Measurements from ENCODE around the gene RUSC1.
"Not testable (repeated sequence)": the region's sequence is repeated elsewhere in the genome, so short reads cannot be mapped to it uniquely, and the experiment has no call there.

RUSC1 gene, protein sequence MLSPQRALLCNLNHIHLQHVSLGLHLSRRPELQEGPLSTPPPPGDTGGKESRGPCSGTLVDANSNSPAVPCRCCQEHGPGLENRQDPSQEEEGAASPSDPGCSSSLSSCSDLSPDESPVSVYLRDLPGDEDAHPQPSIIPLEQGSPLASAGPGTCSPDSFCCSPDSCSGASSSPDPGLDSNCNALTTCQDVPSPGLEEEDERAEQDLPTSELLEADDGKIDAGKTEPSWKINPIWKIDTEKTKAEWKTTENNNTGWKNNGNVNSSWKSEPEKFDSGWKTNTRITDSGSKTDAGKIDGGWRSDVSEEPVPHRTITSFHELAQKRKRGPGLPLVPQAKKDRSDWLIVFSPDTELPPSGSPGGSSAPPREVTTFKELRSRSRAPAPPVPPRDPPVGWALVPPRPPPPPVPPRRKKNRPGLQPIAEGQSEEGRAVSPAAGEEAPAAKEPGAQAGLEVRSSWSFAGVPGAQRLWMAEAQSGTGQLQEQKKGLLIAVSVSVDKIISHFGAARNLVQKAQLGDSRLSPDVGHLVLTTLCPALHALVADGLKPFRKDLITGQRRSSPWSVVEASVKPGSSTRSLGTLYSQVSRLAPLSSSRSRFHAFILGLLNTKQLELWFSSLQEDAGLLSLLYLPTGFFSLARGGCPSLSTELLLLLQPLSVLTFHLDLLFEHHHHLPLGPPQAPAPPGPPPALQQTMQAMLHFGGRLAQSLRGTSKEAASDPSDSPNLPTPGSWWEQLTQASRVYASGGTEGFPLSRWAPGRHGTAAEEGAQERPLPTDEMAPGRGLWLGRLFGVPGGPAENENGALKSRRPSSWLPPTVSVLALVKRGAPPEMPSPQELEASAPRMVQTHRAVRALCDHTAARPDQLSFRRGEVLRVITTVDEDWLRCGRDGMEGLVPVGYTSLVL

DNA sequence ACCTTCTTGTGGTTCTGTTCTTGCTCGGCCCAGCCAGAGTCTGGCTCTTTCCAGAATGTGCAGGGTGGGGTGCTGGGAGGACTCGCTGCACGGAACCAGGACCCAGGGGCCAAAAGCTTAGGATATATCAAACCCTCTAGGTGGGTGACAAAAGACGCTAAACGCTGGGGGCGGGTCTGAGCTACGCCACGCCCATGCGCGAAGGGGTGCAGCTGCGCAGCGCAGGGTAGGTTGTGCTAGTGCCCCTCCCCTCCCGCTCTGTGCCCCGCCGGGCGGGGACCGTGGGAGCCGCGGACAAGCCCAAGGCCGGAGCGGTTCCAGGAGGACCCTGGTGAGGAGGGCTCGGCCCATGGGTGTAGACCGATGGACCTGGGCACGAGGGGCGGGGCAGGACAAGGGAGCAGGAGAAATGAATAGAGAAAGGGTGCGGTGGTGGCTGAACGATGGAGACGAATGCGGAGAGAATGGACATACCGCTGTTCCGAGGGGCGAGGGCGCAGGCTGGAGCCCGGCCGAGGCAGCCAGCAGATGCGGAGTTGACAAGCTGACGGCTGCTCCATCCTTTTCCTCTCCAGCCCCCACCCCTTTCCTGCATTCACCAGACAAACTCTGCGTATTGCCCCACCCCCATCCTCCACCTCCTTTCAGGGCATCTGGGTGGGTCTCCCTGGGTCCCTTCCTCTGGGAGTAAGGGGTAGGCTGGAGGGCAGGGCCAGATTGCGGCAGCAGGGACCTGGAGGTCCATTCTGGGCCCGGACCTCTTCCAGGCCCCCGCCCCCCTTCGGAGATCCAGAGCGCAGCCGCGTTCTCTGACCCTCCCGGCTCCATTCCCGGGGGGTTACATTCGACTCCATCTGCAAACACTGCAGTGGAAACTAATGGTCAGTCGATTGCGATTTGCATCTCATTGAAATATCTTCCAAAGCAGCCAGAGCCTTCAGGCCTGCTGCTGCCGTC is at the start of gene RUSC1:
Gene RUSC1, plus strand, starts transcription at position 234 of the 957 bp plus-strand sequence. CDS start 880 bp downstream, outside the sequence.
- DNase-seq: peak; percentile 78

DNA sequence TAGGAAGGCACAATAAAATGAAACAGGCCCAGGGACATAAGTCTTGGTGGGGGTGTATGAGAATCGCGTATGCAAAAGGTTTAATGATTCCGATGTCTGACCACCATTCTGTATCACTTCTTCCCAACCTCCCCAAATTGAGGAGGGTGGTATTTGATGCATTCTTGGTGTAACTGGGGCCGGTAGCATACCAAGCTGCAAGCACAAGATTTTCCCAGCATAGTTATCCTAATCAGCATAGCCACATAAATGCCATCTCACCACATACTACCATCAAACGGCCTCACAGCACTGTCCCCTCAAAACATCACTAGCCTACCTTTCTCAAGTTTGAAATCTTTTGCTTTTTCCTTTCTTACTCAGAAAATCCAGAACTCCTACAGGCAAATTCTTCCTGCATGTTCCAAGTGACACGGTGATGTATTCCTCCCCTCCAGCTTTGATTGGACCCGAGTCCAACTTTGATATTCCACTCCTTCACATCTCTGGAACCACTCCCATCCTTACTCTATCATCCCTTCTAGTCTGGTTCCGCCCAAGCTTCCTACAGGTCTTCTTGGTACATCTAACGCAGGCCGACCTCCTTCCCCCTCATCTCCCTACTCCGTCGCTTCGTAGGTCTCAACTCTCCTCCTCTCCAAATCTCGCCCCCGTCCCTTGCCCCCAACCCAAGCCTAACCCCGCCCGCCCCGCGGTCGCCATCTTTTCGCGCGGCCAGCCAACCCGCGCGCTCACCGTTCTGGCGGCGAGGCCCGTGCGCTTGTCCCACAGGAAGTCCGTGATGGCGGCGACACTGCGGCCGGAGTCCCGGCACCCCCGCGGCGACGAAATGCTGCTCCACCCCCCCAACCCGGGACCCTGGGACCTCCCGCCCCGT is 48.0 kb upstream of the RUSC1 start:
- DNase-seq: no peak

DNA sequence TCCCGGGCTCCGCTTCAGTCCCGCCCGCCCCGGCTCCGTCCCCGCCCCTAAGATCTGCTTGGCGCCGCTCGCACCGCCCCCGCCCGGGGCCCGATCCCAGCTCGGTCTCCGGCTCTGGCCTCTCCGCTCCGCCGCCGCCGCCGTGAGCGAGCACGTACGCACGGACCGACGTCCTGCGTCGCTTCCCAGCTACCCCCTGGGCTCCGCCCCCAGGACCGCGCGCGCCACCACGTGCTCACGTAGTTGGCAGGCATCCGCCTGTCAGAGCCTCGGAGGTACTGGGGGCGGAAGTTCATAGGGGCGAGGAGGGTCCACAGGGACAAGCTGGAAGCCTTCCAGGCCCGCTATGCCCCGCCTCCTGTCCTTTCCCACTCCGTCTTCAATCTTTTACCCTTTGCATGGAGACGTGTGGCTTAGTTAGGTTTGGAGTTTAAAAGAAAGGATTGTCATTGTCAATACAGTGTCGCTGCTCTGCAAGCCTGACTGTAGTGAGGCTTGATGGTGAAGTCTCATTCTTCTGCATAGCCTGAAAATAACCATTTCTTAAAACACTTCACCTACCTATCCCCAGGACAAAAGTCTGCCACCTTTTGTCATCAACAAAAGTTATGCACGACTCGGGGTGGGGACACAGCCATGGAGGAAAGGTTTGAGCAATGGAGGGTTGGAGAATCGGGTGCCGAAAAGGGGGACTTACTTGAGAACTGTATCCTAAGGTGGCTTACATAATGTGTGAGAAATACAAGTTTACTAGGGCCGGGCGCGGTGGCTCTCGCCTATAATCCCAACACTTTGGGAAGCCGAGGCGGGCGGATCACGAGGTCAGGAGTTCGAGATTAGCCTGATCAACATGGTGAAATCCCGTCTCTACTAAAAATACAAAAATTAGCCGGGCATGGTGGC is 47.1 kb upstream of the RUSC1 start, which contains the start of gene CLK2:
Gene CLK2, minus strand, starts transcription at position 162 of the 903 bp plus-strand sequence. CDS start 2,527 bp downstream, outside the sequence.
- peak; percentile 93 for DNase-seq

DNA sequence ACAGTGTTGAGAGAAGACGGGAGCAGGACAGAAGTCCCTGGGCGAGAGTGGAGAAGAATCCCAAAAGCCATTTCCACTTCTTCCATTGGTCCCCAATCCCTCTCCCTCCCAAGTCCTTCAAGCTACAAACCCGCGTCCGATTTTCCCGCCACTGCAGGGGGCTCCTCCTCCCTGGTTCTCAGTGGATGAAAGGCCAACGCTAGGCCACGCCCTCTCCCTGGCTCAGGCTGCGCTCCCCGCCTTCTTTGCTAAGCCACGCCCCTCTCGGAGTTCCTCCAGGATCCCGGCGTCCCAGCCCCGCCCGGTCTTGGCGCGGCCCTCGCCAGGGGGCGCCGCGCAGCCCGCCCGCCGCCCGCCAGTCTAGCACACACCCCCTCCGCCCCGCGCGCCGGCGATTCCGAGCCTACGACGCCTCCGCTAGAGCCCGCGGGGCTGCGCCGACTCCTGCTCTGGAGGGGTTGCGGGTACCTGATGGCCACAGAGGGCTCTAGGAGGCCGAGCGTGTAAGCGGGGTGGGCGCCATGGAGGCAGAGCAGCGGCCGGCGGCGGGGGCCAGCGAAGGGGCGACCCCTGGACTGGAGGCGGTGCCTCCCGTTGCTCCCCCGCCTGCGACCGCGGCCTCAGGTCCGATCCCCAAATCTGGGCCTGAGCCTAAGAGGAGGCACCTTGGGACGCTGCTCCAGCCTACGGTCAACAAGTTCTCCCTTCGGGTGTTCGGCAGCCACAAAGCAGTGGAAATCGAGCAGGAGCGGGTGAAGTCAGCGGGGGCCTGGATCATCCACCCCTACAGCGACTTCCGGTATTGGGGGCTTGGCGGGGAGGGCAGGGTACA is 43.4 kb upstream of the RUSC1 start, which contains the start of gene HCN3:
Gene HCN3, plus strand, starts transcription at position 394 of the 832 bp plus-strand sequence. Its CDS starts 128 bp downstream, at position 522.
- peak; percentile 94 for DNase-seq

DNA sequence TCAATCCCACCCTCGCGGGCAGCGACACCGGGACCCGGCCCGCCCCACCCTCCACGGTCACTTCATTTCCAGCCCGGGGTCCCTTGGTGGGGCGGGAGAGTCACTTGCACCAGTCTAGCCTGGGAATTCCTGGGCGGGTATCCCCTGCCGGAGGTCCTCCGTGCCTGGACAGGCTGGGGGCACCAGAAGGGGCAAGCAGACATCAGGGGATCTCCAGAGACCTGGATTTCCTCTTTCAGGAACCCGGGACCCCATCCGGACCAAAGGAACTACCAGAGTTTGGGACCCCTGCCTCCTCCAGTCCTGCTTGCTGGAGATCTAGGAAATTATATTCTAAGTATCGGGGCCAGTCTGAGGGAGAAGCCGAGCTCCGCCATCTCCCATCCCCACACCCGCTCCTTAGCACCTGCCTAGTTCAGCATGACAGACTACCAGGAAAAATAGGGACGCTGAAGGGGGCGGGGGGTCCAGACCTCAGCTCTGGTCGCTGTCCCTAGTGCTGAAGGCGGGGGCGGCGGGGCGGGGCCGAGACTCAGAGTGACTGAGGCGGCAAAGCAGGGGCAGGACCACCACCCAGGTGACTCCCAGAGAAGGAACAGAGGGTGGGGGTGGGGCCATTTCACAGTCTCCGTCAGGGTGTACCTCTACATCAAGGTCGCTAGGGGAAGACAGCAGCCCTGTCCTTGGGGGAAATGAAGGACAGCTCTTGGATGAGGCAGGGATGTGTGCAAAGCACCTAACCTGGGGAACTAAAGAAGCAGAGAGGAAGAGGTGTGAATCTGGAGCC is 42.6 kb upstream of the RUSC1 start:
- peak; percentile 69 for DNase-seq

DNA sequence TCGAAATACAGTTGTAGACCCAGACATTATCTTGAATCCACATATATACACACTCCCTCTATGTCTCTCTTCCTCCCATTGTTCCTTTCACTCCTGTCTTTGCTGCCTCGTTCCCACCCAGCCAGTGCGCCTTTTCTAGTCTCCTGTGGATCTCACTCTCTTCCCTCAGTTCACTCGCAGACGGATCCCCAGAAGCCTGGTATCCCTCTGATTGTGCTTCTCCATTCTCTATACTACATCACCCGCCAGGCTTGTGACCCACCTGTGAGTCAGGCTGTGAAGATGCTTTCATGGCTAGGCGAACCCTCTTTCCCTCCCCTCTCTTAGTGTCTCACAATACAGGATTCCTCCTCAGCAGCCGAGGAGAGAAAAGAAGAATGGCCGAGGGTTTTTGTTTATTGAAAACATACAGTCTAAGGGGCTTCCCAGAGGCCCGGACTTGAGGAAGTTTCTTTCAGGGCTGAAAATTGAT is 42.0 kb upstream of the RUSC1 start:
- no peak for DNase-seq

DNA sequence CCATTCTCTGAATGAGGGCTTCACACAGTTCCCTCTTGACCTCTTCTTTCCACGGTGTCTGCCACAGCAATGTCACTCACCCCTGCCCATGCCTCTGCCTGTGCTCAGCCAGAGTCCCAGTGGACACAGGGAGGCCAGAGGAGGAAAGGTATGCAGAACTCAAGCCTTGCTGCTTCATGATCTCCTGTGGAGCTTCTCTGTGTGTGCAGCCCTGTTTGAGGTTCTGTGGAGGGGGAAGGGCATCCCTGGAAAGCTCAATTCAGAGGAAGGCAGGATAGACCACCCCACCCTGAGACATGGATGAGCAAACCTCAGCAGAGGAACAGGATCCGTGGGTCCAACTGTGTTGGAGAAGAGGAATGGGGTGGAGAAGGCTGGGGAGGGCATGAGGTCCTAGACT is 41.4 kb upstream of the RUSC1 start:
- no peak for DNase-seq

DNA sequence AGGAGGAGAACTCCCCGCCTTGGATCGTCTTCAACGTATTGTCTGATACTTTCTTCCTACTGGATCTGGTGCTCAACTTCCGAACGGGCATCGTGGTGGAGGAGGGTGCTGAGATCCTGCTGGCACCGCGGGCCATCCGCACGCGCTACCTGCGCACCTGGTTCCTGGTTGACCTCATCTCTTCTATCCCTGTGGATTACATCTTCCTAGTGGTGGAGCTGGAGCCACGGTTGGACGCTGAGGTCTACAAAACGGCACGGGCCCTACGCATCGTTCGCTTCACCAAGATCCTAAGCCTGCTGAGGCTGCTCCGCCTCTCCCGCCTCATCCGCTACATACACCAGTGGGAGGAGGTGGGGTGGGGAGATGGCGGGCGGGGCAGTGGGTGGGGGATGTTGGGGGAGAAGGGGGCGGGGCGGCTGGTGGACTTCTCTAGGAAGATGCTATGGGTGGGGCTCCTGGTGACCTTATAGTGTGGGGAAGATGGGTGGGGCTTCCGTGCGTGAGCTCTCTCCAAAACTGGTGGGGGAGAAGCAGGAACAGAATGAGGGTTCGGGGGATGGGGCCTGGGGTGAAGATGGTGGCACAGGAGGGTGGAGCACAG is 38.1 kb upstream of the RUSC1 start:
- DNase-seq: no peak

DNA sequence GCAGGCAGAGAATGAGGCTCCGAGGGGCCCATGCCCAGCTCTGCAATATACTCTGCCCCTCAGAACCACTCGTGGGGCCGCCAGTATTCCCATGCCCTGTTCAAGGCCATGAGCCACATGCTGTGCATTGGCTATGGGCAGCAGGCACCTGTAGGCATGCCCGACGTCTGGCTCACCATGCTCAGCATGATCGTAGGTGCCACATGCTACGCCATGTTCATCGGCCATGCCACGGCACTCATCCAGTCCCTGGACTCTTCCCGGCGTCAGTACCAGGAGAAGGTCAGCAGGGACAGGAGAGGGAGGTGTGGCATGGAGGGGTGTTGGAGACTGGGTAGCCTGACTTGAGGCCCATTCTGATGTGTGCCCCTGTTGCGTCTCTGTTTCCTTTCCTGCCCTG is 36.2 kb upstream of the RUSC1 start:
- no peak for DNase-seq

DNA sequence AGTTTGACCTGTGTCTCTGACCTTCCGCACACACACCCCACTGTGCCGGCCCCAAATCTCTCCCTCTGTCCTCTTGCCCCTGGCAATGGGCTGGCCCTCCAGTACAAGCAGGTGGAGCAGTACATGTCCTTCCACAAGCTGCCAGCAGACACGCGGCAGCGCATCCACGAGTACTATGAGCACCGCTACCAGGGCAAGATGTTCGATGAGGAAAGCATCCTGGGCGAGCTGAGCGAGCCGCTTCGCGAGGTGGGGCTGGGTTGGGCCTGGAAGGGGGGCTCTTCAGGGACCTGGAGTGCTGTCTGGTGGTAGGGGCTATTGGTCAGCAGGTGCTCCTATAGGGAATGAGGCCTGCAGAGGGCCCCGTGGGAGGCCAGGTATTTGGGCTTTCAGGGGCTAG is 35.6 kb upstream of the RUSC1 start:
- DNase-seq: no peak

DNA sequence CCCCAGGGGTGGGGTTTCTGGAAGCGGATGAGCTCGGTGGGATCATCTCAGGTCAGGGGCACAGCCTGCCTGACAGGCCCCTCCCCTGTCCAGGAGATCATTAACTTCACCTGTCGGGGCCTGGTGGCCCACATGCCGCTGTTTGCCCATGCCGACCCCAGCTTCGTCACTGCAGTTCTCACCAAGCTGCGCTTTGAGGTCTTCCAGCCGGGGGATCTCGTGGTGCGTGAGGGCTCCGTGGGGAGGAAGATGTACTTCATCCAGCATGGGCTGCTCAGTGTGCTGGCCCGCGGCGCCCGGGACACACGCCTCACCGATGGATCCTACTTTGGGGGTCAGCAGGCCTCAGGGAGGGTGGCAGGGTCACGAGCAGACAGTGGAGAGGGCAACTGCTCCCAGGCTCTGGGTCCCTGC is 35.1 kb upstream of the RUSC1 start:
- DNase-seq: no peak

DNA sequence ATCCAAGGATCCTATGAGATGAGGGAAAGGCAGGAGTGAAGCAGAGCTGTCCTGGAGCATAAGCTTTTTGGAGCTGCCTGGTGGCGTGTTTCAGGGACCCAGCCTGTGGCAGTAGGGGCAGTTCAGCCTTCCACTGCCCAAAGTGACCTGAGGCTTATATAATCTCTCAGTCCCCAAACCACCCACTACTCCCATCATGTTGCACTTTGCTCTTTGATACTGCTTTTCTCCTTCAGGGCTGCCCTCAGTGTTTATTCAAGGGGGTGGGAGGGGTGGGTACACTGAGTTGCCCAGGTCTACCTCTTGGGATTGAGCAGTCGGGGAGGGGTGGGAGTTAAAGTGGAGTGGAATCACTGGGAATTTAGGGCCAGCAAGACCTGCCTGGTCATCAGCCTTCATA is 34.1 kb upstream of the RUSC1 start:
- DNase-seq: no peak

DNA sequence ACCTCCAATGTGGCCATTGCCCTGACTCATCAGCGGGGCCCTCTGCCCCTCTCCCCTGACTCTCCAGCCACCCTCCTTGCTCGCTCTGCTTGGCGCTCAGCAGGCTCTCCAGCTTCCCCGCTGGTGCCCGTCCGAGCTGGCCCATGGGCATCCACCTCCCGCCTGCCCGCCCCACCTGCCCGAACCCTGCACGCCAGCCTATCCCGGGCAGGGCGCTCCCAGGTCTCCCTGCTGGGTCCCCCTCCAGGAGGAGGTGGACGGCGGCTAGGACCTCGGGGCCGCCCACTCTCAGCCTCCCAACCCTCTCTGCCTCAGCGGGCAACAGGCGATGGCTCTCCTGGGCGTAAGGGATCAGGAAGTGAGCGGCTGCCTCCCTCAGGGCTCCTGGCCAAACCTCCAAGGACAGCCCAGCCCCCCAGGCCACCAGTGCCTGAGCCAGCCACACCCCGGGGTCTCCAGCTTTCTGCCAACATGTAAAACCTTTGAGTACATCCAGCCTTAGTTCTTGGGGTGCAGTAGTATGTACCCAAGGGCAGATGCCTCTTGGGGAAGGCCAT is 32.6 kb upstream of the RUSC1 start:
- no peak for DNase-seq

DNA sequence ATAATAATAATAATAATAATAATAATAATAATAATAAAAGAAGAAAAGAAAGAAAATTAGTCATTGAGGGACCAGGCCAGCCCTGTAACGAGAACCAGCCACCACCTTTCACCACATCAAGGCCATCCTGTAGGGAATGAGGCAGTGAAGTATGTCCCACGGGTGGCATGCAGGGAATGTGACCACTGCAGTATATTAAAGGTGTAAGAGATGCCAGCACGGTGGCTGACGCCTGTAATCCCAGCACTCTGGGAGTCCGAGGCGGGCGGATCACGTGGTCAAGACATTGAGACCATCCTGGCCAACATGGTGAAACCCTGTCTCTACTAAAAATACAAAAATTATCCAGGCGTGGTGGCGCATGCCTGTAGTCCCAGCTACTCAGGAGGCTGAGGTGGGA is 29.7 kb upstream of the RUSC1 start:
- not testable (repeated sequence) for DNase-seq

DNA sequence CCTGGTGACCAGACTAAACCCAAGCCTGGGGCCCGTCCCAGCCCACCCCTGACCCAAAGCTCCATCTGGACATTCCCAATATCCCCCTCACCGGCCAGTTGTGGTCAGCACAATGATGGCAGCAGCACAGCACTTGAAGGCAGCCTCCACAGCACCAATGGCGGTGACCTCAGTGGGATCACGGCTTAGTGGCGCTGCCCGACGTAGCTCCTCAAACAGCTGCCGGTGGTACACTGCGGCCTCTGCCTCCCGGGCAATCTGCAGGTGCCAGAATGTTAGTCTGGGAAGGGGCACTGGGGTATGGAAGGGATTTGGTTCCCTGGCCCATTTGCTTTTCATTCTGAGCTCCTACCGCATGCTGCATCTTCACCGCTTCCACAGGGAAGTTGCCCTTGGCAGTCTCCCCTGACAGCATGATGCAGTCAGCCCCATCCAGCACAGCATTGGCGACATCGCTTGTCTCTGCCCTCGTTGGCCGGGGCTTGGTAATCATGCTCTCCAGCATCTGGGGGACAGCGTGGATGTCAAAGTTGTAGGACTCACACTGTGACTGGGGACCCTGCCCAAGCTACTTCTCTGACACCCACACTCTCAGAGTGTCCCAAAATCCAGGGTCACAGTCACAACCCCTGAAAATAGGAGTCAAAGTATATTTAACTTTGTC is 27.5 kb upstream of the RUSC1 start:
- no peak for DNase-seq

DNA sequence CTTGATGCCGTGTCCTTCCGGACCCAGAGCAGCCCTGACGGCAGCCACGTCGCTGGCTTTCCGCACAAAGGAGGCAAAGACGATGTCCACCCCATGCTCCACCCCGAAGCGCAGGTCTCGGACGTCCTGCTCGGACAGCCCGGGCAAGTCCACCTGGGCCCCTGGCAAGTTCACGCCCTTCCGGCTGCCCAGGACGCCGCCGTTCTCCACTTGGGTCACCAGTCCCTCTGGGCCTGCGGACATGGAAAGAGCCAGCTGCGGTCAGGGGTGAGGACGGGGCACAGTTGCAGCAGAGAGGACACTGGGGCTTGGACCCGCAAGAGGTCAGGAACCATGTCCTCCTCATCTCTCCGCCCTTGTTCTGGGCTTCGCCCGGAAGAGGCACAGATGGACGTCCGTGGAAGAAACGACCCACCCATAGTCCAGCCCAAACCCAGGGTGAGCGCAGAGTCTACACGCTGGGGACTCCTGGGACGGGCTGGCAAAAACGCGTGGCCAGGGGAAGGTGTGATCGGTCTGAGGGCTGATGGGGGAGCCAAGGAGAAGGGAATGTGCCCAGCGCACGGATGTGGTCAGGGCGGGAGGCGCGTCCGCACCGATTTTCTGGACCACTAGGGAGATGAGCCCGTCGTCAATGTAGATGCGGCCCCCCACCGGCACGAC is 26.0 kb upstream of the RUSC1 start:
- no peak for DNase-seq

Measured in CD4-positive, alpha-beta T cell treated with Interleukin-15 for 1 hour (primary cell).